HG03025 (cell line): ENCODE results near the gene FLNA.

Experiments
- ATAC-seq: cut with Tn5 transposase; IDR thresholded peaks from one replicate; pipeline ENCODE4 v1.9.1; 2021; ENCODE audit warnings: mild to moderate bottlenecking, moderate library complexity; ENCODE audit not compliant: unreplicated experiment, low FRiP score

The FLNA gene

GRCh38 chrX:154360155-154360713 is 14.2 kb downstream of the FLNA start:
- ATAC-seq = no peak

- ATAC-seq = no peak
Measured at GRCh38 chrX:154359362-154360154, 14.9 kb downstream of the FLNA start.

- ATAC-seq = no peak
Measured at GRCh38 chrX:154358829-154359228, 15.6 kb downstream of the FLNA start.

- no peak for ATAC-seq
Measured at GRCh38 chrX:154358011-154358410, 16.4 kb downstream of the FLNA start.

- no peak for ATAC-seq
Measured at GRCh38 chrX:154357205-154357604, 17.2 kb downstream of the FLNA start.

- no peak for ATAC-seq
Measured at GRCh38 chrX:154356596-154356995, 17.8 kb downstream of the FLNA start.

- ATAC-seq = no peak
Measured at GRCh38 chrX:154355776-154356140, 18.7 kb downstream of the FLNA start.

GRCh38 chrX:154355094-154355775 is 19.2 kb downstream of the FLNA start:
- no peak for ATAC-seq

- ATAC-seq = no peak
Measured at GRCh38 chrX:154354516-154354915, 19.9 kb downstream of the FLNA start.

GRCh38 chrX:154354013-154354412 is 20.4 kb downstream of the FLNA start:
- ATAC-seq = no peak

- no peak for ATAC-seq
Measured at GRCh38 chrX:154353172-154353843, 21.1 kb downstream of the FLNA start.

GRCh38 chrX:154352466-154352865 is 22.0 kb downstream of the FLNA start:
- no peak for ATAC-seq

- no peak for ATAC-seq
Measured at GRCh38 chrX:154352012-154352401, 22.4 kb downstream of the FLNA start.

- ATAC-seq = no peak
Measured at GRCh38 chrX:154351183-154352011, 23.0 kb downstream of the FLNA start.

GRCh38 chrX:154350429-154351182 is 23.8 kb downstream of the FLNA start:
- no peak for ATAC-seq

- ATAC-seq = no peak
Measured at GRCh38 chrX:154349979-154350378, 24.5 kb downstream of the FLNA start.

- ATAC-seq = no peak
Measured at GRCh38 chrX:154349359-154349935, 25.0 kb downstream of the FLNA start.

GRCh38 chrX:154348646-154349358 is 25.6 kb downstream of the FLNA start:
- no peak for ATAC-seq

- ATAC-seq = no peak
Measured at GRCh38 chrX:154348114-154348531, 26.3 kb downstream of the FLNA start.
